BE2C (cell line): Measurements from ENCODE around the gene ABHD17B.

Experiments used
- DNase-seq: peaks from one replicate; pipeline ENCODE4 v3.0.0-alpha.2; 2020
- H3K27me3 ChIP-seq: fragments of 250-450 bp; sonication (Bioruptor Pico); 2 replicates; pipeline ENCODE4 v1.5.1; 2020; ENCODE audit warnings: mild to moderate bottlenecking
- H3K36me3 ChIP-seq: fragments of 250-450 bp; sonication (Bioruptor Pico); 2 replicates; pipeline ENCODE4 v1.5.1; 2020; ENCODE audit warnings: mild to moderate bottlenecking
- H3K4me1 ChIP-seq: fragments of 250-450 bp; sonication (Bioruptor Pico); 2 replicates; pipeline ENCODE4 v1.5.1; 2020
- H3K4me3 ChIP-seq: 2 replicates; pipeline ENCODE4 v1.5.1; 2011; ENCODE audit warnings: low read depth, low read length
- H3K9me3 ChIP-seq: fragments of 250-450 bp; sonication (Bioruptor Pico); 2 replicates; pipeline ENCODE4 v1.5.1; 2020
- CTCF ChIP-seq: IDR thresholded peaks from 2 replicates; pipeline ENCODE4 v1.5.1; 2012; ENCODE audit warnings: mild to moderate bottlenecking, low read depth, low read length

The ABHD17B gene

DNA sequence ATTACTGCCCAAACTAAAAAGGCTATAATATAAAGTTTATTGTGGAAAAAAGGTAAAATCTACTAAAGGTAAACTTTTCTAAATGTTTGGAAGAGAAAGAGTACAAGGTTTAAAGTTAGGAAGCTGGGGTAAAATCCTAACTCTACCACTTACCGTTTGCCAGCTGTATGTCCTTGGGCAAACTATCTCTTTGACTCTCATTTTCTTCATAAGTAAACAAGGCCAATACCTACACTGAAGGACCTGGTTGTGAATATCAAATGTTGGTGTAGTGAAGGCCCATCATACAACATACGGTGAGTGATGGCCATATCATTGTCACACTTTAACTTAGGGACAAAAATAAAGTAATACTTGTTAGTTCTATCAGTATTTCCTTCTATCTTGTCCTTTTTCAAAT, 34.9 kb downstream of the ABHD17B start:
- Histone ChIP-seq H3K27me3 (no peaks in the 10 kb centered on the region), H3K9me3 (no peaks in the 10 kb centered on the region; the same call in 1 of the 2 replicates), H3K4me3 (no peak overlapping the region), H3K4me1 (no peaks in the 10 kb centered on the region), H3K36me3 (peaks cover 5% of the 10 kb centered on the region; the same call in 1 of the 2 replicates)
- TF ChIP-seq CTCF, result no peak
- no peak for DNase-seq

- no peak for DNase-seq
- no peak for TF ChIP-seq CTCF
- Histone ChIP-seq H3K9me3 (no peaks in the 10 kb centered on the region; the same call in 1 of the 2 replicates), H3K27me3 (no peaks in the 10 kb centered on the region), H3K36me3 (peaks cover 5% of the 10 kb centered on the region; the same call in 1 of the 2 replicates), H3K4me1 (no peaks in the 10 kb centered on the region), H3K4me3 (no peak overlapping the region)
Measured at GRCh38 chr9:71875345-71875744, 35.6 kb downstream of the ABHD17B start.

- no peak overlapping the region for H3K4me3 ChIP-seq
- DNase-seq, result no peak
- no peaks in the 10 kb centered on the region; the same call in none of the 2 replicates for H3K36me3 ChIP-seq
- no peaks in the 10 kb centered on the region for H3K4me1 ChIP-seq
- no peaks in the 10 kb centered on the region for H3K27me3 ChIP-seq
- no peak for TF ChIP-seq CTCF
- no peaks in the 10 kb centered on the region for H3K9me3 ChIP-seq
Measured at GRCh38 chr9:71863631-71864030, 47.4 kb downstream of the ABHD17B start.

DNA sequence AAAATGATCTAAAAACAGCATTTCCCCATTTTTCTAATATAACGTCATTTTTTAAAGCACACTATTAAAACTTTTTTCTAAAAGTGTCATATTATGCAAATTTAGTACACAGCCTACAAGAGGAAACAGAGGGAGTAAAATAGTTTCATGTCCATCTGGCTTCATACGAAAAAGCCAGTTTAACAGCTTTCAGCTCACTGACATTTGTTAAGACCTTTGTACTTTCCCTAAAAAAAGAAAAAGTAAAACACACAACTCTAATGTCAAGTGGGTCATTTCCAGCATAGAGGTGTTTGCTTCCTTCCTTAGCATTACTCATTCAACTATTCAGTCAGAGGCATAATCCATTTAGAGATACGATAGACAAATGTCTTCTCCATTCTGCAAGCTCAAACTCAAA, 49.4 kb downstream of the ABHD17B start:
- no peaks in the 10 kb centered on the region for H3K9me3 ChIP-seq
- DNase-seq, result no peak
- H3K4me3 ChIP-seq, result no peak overlapping the region
- no peak for TF ChIP-seq CTCF
- H3K4me1 ChIP-seq, result no peaks in the 10 kb centered on the region
- H3K27me3 ChIP-seq, result no peaks in the 10 kb centered on the region
- H3K36me3 ChIP-seq, result no peaks in the 10 kb centered on the region; the same call in 1 of the 2 replicates

DNA sequence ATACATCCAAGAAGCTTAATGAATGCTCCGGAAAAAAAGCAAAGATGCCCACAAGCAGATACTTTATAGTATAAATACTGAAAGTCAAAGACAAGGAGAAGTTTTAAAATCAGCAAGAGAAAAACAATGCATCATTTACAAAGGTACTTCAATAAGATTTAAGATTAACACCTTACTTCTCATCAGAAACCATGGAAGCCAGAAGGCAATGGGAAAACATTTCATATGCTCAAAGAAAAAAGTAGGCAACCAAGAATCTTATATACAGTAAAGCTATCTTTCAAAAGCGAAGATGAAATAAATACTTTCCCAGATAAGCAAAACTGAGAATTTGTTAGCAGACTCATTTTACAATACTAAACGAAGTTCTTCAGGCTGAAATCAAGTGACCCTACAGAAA, 51.1 kb downstream of the ABHD17B start:
- DNase-seq, result no peak
- H3K9me3 ChIP-seq, result no peaks in the 10 kb centered on the region
- H3K4me3 ChIP-seq, result no peak overlapping the region
- H3K36me3 ChIP-seq, result no peaks in the 10 kb centered on the region; the same call in 1 of the 2 replicates
- H3K4me1 ChIP-seq, result no peaks in the 10 kb centered on the region
- H3K27me3 ChIP-seq, result no peaks in the 10 kb centered on the region
- no peak for TF ChIP-seq CTCF

DNA sequence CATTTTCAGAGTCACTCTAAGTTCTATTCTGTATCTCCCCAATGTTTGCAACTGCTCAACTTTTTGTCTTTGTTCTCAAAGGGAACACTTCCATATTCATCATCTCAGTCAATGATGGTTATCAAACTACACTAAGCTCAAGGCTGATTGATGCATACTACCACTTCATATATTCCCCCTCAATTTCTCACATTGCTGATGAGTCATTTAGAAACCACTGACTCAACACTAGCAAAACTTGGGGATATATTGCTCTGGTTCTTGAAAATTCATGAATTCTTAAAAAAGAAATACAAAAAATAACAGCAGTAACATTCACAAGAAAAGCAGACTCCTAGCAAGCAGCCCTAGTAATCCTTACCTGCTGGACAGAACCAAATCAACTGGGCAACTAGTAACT, 52.2 kb downstream of the ABHD17B start:
- no peak for DNase-seq
- Histone ChIP-seq H3K27me3 (no peaks in the 10 kb centered on the region), H3K4me1 (no peaks in the 10 kb centered on the region), H3K36me3 (no peaks in the 10 kb centered on the region; the same call in 1 of the 2 replicates), H3K9me3 (no peaks in the 10 kb centered on the region), H3K4me3 (no peak overlapping the region)
- TF ChIP-seq CTCF, result no peak
